GM04504 (cell line): ENCODE measurements around the gene MXD4.
"Not testable (repeated sequence)": the region's sequence is repeated elsewhere in the genome, so short reads cannot be mapped to it uniquely, and the experiment has no call there.

Experiments
- DNase-seq: peaks from one replicate; pipeline ENCODE4 v3.0.0-alpha.2; 2012; ENCODE audit warnings: low read depth

The MXD4 gene

GRCh38 chr4:2219233-2219760, 42.6 kb downstream of the MXD4 start:
- no peak for DNase-seq

DNA sequence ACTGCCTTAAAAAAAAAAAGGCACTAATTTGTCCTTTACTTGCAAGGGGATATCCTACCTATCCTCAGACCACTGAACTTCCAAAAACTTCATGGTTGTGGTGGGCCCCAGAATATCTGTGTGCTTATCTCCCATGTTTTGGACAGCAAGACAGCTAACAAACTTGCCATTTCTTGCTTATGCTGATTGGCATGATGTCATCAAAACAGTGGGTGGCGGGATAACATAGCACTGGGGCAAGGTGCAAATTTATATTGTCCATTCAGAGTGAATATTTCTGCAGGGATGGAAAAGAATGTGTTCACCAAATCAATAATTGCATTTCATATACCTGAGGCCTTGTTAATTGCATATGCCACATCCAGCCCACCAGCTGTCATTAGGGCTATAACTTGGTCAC, 43.5 kb downstream of the MXD4 start:
- no peak for DNase-seq

DNA sequence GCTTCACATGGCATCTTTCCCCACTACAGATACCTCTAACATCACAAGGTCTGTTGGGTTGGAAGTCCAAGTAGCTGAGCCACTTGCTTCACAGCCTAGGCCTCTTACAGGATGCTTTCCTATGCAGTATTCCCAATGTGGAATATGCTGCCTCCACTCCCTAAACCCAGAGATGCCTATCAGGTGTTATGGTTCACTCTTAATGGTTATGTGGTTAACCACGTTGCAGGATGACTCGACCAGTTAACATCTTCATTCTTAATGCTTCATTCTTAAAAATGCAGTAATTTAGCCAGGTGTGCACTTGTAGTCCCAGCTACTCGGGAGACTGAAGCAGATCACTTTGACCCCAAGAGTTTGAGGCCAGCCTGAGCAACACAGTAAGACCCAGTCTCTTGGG, 44.2 kb downstream of the MXD4 start:
- no peak for DNase-seq

DNA sequence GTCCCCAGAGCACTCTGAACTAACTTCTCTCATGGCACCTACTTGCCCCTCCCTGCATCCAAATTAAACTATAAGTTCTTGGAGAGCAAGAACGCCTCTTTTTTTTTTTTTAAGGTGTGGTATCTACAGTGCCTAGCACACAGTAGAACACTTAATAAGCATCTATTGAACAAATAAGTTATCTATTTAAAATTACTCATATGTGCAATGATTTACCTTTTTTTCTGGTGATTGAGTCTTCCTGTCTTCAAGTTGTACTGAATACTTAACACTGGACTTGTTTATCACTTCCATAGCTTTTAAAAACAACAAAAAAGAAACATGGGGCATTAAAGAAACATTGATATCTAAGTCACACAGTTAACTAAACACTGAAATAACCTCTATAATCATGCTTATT, 49.1 kb downstream of the MXD4 start:
- DNase-seq, result no peak

GRCh38 chr4:2202789-2203188, 59.1 kb downstream of the MXD4 start:
- not testable (repeated sequence) for DNase-seq
